Measurements from ENCODE around the gene MTIF3. TPM values are rescaled to one million over a fixed set of nuclear protein-coding genes. Genes with fewer than 3 reads are reported as not detected.

MTIF3 gene
- 30.4 and 36.0 TPM in 2 replicates for total RNA-seq

DNA sequence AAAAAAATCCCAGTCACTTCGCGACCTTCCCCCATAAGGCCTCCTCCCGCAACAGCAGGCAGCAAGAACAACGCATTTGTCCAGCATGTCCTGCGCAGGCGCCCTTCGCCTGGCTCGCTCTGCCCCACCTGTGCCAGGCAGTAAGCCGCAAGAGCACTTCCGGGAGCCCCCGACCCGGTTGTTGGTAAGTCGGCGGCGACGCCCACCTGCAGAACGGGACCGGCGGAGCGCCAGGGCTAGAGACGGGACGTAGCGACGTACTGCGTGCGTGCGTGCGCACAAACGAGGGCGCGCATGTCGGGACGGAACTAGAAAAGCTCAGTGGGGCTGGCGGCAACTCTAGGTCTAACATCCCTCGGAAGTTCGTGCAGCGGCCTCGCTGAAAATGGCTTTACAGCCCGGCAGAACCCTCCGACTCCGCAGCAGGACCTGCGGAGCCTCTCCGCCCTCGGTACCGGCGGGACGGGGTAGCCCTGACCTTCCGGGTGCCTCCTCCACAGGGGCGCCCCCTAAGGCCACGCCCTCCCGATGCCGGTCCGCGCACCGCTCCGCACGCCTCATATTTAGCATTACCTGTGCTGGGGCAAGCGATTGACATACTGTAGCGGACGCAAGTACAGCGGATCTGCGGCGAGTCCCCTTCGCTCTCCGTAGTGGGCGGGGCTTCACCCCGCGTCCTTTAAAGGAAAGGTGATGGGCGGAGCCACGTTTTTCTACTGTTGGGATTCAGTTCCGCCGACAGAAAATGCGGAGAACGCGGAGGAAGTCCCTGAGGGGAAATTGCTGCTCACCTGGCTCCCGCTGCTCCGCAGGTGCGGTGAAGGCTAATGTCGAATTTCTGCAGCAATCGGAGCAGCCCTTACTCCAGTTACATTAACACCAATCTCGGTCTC lies at the start of gene MTIF3:
MTIF3 (minus strand) TSS at position 629 of the 893 bp plus-strand sequence. CDS start 10,116 bp downstream, outside the sequence.
- DNase-seq (ENCODE audit: low spot score) = peak; percentile 95
- Mint-ChIP-seq H3K4me3 (peak within 1 kb of the TSS; percentile 91), H3K27me3 (ENCODE audit: insufficient read depth) (no peaks in the 10 kb centered on the region), H3K4me1 (ENCODE audit: low read depth) (peaks cover 58% of the 10 kb centered on the region), H3K36me3 (ENCODE audit: low read depth) (peaks cover 12% of the 10 kb centered on the region), H3K27ac (peak within 1 kb of the TSS; percentile 93), H3K9me3 (no peaks in the 10 kb centered on the region)
- intact Hi-C loops (cut with micrococcal nuclease) = loop anchor here (1.0 to 10.0 kb wide), 10 partner anchors 8 to 1229 kb away; partner anchors contain the start of genes LNX2, POMP, RPL21 and USP12

DNA sequence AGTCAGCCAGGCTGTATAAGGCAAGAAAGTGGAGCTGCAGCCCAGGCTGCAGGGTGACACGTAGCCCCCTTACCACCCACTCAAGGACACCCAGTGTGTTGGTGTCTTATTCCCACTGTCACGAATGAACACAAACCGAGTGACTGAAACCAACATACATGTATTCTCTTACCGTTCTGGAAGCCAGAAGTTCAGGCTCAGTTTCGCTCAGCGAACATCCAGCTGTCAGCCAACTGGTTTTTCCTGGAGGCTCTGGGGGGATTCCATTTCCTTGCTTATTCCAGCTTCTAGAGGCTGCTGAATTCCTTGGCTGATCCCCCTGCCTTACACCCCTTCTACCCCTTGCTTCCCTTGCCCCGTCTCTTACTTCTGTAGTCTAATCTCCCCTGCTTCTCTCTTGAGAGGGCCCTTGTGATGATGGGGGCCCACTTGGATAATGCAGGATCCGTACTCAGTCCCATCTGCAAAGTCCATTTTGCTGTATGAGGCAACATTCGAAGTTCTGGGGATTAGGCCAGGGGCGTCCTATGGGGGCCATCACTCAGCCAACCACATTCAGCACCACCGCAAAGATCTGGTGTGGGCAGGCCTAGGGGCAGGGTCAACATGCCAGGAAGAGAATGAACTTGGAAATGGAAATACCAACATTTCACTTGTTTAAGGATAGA lies 47.3 kb upstream of the MTIF3 start:
- peaks cover 3% of the 10 kb centered on the region for H3K27me3 Mint-ChIP-seq (ENCODE audit: insufficient read depth)
- no peak overlapping the region for H3K4me3 Mint-ChIP-seq
- no peak for DNase-seq (ENCODE audit: low spot score)
- no peaks in the 10 kb centered on the region for H3K4me1 Mint-ChIP-seq (ENCODE audit: low read depth)
- H3K36me3 Mint-ChIP-seq (ENCODE audit: low read depth) = no peaks in the 10 kb centered on the region
- intact Hi-C loops (cut with micrococcal nuclease) = no loop called here
- H3K27ac Mint-ChIP-seq = no peak overlapping the region
- H3K9me3 Mint-ChIP-seq = no peaks in the 10 kb centered on the region

- DNase-seq (ENCODE audit: low spot score) = no peak
- no peaks in the 10 kb centered on the region for H3K36me3 Mint-ChIP-seq (ENCODE audit: low read depth)
- no peak overlapping the region for H3K27ac Mint-ChIP-seq
- H3K27me3 Mint-ChIP-seq (ENCODE audit: insufficient read depth) = peaks cover 3% of the 10 kb centered on the region
- intact Hi-C loops (cut with micrococcal nuclease) = no loop called here
- H3K4me3 Mint-ChIP-seq = no peak overlapping the region
- H3K9me3 Mint-ChIP-seq = no peaks in the 10 kb centered on the region
- no peaks in the 10 kb centered on the region for H3K4me1 Mint-ChIP-seq (ENCODE audit: low read depth)
Observed at GRCh38 chr13:27496536-27497273, 46.3 kb upstream of the MTIF3 start.

DNA sequence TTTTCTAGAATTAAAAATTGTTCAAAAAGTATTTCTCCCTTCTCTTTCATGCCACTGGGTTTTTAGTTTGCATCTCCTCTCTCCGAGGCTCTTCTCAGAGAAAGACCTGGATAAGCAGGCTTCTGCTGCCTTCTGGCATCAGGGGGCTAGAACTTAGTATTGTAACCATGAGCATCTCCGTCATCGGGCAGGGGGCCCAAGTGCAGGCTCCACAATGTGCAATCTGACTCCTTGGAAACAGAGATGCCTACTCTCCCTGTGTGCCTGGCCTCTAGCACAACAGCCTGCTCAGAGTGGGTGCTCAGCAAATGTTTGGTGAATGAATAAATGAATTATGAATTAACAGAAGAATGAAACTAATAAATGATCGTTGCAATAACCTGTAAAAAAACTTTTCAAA lies 45.6 kb upstream of the MTIF3 start:
- H3K9me3 Mint-ChIP-seq = no peaks in the 10 kb centered on the region
- no peaks in the 10 kb centered on the region for H3K4me1 Mint-ChIP-seq (ENCODE audit: low read depth)
- intact Hi-C loops (cut with micrococcal nuclease) = no loop called here
- DNase-seq (ENCODE audit: low spot score) = no peak
- no peaks in the 10 kb centered on the region for H3K36me3 Mint-ChIP-seq (ENCODE audit: low read depth)
- no peak overlapping the region for H3K4me3 Mint-ChIP-seq
- no peak overlapping the region for H3K27ac Mint-ChIP-seq
- peaks cover 3% of the 10 kb centered on the region for H3K27me3 Mint-ChIP-seq (ENCODE audit: insufficient read depth)

DNA sequence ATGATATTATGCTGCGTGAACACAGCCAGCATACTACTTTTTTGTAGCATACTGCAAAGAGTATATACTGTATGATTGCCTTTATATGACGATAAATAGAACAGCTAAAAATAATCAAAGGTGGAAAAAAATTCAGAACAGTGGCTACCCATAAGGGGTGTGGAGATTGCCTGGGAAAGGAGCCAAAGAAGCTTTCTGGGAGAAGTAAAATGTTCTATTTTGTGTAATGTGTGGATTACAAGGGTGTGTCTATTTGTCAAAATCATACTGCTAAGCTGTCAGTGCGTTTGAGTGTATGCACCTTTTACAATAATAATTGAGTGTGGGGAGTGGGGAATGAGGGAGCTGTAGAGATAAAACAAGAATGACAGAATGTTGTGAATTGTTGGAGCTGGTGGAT lies 45.2 kb upstream of the MTIF3 start:
- no peak for DNase-seq (ENCODE audit: low spot score)
- Mint-ChIP-seq H3K36me3 (ENCODE audit: low read depth) (no peaks in the 10 kb centered on the region), H3K4me3 (no peak overlapping the region), H3K27me3 (ENCODE audit: insufficient read depth) (peaks cover 3% of the 10 kb centered on the region), H3K27ac (no peak overlapping the region), H3K4me1 (ENCODE audit: low read depth) (no peaks in the 10 kb centered on the region), H3K9me3 (no peaks in the 10 kb centered on the region)
- intact Hi-C loops (cut with micrococcal nuclease) = no loop called here

DNA sequence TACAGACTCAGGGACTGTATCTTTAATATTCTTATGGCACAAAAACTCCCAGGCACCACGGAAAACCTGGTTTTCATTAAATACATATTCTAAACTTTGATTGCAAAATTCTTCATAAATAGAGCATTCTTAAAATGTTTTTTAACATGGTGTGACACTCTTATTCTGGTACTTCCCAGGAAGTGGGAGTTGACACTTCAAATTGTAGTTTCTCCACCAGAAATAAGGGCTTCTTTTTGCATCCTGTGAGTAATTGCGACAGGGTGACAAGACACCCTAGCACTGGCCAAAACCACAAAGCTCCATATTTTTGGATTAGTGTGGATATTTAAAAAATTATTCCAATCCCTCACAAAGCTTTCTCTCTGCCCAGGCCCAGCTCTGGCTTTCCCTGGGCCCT lies 43.6 kb upstream of the MTIF3 start:
- no peaks in the 10 kb centered on the region for H3K4me1 Mint-ChIP-seq (ENCODE audit: low read depth)
- H3K36me3 Mint-ChIP-seq (ENCODE audit: low read depth) = no peaks in the 10 kb centered on the region
- H3K27me3 Mint-ChIP-seq (ENCODE audit: insufficient read depth) = peaks cover 4% of the 10 kb centered on the region
- no peak overlapping the region for H3K27ac Mint-ChIP-seq
- intact Hi-C loops (cut with micrococcal nuclease) = no loop called here
- no peaks in the 10 kb centered on the region for H3K9me3 Mint-ChIP-seq
- H3K4me3 Mint-ChIP-seq = no peak overlapping the region
- no peak for DNase-seq (ENCODE audit: low spot score)

GRCh38 chr13:27489456-27489855 lies 39.1 kb upstream of the MTIF3 start:
- no peak for DNase-seq (ENCODE audit: low spot score)
- H3K27me3 Mint-ChIP-seq (ENCODE audit: insufficient read depth) = peaks cover 9% of the 10 kb centered on the region
- H3K36me3 Mint-ChIP-seq (ENCODE audit: low read depth) = no peaks in the 10 kb centered on the region
- no peak overlapping the region for H3K27ac Mint-ChIP-seq
- intact Hi-C loops (cut with micrococcal nuclease) = no loop called here
- no peaks in the 10 kb centered on the region for H3K9me3 Mint-ChIP-seq
- no peak overlapping the region for H3K4me3 Mint-ChIP-seq
- H3K4me1 Mint-ChIP-seq (ENCODE audit: low read depth) = no peaks in the 10 kb centered on the region

DNA sequence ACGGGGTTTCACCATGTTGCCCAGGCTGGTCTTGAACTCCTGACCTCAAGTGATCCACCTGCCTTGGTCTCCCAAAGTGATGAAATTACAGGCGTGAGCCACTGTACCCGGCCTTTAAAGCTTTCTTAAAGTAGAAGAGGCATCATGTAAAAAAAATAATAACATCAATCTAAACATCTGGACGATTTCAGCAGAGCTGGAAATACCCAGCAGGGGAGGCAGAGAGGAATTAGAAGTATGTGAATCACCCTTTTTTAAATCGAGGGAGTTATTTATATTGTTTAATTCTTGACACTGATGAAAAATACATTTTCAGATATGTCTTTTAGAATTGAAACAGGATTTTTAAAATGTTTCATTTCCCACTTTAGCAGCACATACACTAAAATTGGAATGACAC lies 37.4 kb upstream of the MTIF3 start:
- Mint-ChIP-seq H3K36me3 (ENCODE audit: low read depth) (no peaks in the 10 kb centered on the region), H3K9me3 (no peaks in the 10 kb centered on the region), H3K4me1 (ENCODE audit: low read depth) (peaks cover 6% of the 10 kb centered on the region), H3K4me3 (no peak overlapping the region), H3K27ac (no peak overlapping the region), H3K27me3 (ENCODE audit: insufficient read depth) (peaks cover 9% of the 10 kb centered on the region)
- DNase-seq (ENCODE audit: low spot score) = no peak
- intact Hi-C loops (cut with micrococcal nuclease) = no loop called here

GRCh38 chr13:27483421-27483820 lies 33.1 kb upstream of the MTIF3 start:
- H3K27me3 Mint-ChIP-seq (ENCODE audit: insufficient read depth) = peaks cover 5% of the 10 kb centered on the region
- no peaks in the 10 kb centered on the region for H3K36me3 Mint-ChIP-seq (ENCODE audit: low read depth)
- H3K9me3 Mint-ChIP-seq = no peaks in the 10 kb centered on the region
- intact Hi-C loops (cut with micrococcal nuclease) = loop anchor here (5.0 kb wide), 1 partner anchor 344 kb away; no protein-coding TSS in a partner anchor
- no peak for DNase-seq (ENCODE audit: low spot score)
- H3K4me1 Mint-ChIP-seq (ENCODE audit: low read depth) = peaks cover 10% of the 10 kb centered on the region
- no peak overlapping the region for H3K4me3 Mint-ChIP-seq
- H3K27ac Mint-ChIP-seq = no peak overlapping the region

DNA sequence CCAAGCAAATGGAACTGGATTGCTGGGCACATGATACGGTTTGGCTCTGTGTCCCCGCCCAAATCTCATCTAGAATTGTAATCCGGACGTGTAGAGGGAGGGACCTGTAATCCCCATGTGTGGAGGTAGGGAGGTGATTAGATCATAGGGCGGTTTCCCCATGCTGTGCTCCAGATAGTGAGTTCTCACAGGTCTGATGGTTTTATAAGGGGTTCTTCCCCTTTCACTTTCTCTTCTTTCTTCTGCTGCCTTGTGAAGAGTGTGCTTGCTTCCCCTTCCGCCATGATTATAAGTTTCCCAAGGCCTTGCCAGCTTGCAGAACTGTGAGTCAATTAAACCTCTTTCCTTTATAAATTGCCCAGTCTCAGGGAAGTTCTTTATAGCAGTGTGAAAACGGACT lies 32.6 kb upstream of the MTIF3 start:
- Mint-ChIP-seq H3K27me3 (ENCODE audit: insufficient read depth) (peaks cover 5% of the 10 kb centered on the region), H3K27ac (no peak overlapping the region), H3K36me3 (ENCODE audit: low read depth) (no peaks in the 10 kb centered on the region), H3K9me3 (no peaks in the 10 kb centered on the region), H3K4me3 (no peak overlapping the region), H3K4me1 (ENCODE audit: low read depth) (peaks cover 10% of the 10 kb centered on the region)
- no peak for DNase-seq (ENCODE audit: low spot score)
- intact Hi-C loops (cut with micrococcal nuclease) = loop anchor here (5.0 kb wide), 1 partner anchor 344 kb away; no protein-coding TSS in a partner anchor

DNA sequence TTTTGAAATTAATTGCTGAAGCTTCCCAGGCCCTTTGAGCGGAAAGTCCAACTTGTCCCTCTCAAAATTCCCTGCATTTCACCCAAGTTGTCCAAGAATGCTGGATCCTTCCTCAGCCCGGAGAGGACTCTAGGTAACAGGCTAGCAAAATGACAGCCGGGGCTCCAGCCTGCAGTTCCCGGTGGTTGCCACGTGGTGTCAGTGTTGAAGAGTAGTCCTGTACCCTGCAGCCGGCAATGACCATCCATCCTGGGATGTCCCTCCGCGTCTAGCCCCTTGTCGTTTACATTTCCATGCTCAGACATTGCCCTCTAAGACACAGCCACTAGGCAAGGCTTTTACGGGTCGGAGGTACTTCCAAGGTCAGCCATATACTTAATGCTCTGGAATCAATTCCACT lies 31.4 kb upstream of the MTIF3 start:
- H3K27ac Mint-ChIP-seq = no peak overlapping the region
- intact Hi-C loops (cut with micrococcal nuclease) = loop anchor here (5.0 kb wide), 1 partner anchor 346 kb away; no protein-coding TSS in a partner anchor
- H3K27me3 Mint-ChIP-seq (ENCODE audit: insufficient read depth) = peaks cover 5% of the 10 kb centered on the region
- H3K36me3 Mint-ChIP-seq (ENCODE audit: low read depth) = no peaks in the 10 kb centered on the region
- H3K4me3 Mint-ChIP-seq = no peak overlapping the region
- H3K4me1 Mint-ChIP-seq (ENCODE audit: low read depth) = peaks cover 20% of the 10 kb centered on the region
- peak; percentile 9 for DNase-seq (ENCODE audit: low spot score)
- no peaks in the 10 kb centered on the region for H3K9me3 Mint-ChIP-seq

DNA sequence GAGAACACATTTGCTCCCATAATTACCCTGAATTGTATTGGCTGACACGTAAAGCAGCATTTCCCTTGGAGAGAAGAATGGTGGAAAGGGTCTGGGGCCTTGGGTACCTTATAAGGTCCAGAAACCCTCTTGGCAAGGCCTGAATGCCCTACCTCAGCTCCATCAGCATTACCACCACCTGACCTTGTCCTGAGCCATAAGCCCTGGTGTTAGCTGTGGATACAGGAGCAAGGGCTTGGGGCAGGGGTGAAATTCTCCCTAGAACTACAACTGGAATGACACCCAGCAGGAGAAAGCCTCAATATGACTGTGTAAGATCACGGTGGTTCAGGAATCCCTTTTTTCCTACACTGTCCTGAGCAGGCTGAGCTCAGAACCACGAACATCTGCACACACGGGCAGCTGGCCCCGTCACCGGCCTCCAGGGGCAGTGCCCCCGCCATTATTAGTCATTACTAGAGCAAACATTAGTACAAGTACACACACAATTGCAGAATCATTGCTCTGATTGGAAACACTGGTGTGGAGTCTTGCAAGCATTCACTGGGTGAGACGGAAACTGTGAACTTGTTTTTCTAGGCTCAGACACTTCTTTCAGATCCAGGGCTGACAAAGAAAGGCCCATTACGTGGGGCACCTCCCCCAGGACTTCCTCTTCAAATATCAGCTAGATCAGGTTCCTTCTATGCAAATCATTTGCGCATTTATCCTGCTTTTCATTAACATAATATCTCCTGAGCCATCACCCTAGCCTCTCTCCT lies 26.8 kb upstream of the MTIF3 start:
- Mint-ChIP-seq H3K27ac (no peak overlapping the region), H3K9me3 (no peaks in the 10 kb centered on the region), H3K27me3 (ENCODE audit: insufficient read depth) (peaks cover 2% of the 10 kb centered on the region), H3K4me1 (ENCODE audit: low read depth) (peaks cover 22% of the 10 kb centered on the region), H3K36me3 (ENCODE audit: low read depth) (no peaks in the 10 kb centered on the region), H3K4me3 (no peak overlapping the region)
- intact Hi-C loops (cut with micrococcal nuclease) = no loop called here
- no peak for DNase-seq (ENCODE audit: low spot score)

Data from activated T-helper 1 cell treated with anti-CD3 and anti-CD28 coated beads, Interleukin-12 subunit alpha, Interleukin-12 subunit beta, Interleukin-2, Interleukin-4 antibody, amounts not matched to agents 30 ng/mL and 10 ng/mL and 1 ng/mL, durations not matched to agents 14 hours and 24 hours and 36 hours (primary cell).